Measurements from ENCODE around the gene THRA. TPM values are rescaled to one million over a fixed set of nuclear protein-coding genes. Genes with fewer than 3 reads are reported as not detected.

Gene THRA
- total and polyA plus RNA-seq, 2 of the 8 experiments (the other 6 are each of a cell fraction or from before 2014, with no cell fraction given), result 6.4 to 10.2 TPM

DNA sequence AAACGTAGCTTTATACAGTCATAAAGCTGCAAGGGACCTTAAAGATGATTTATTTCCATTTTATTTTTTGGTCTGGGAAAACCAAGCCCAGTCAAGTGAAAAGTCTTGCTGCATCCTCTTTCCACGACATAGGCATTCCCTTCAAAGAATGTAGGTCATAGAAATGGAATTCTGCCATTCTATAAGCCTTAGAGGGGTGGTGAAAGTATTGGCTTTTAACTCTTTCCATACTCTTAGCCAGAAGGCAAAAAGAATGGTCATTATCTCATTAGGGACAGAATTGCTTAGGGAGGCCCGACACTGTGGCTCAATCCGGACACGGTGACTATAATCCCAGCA is 51.1 kb downstream of the THRA start:
- peak overlapping the region; percentile 85 for H4K5ac ChIP-seq (ENCODE audit: insufficient read length, low read depth, low read length)
- FAIRE-seq, result no peak
- H3K56ac ChIP-seq (replicated peaks; ENCODE audit: insufficient read length, low read depth, low read length), result peak overlapping the region; percentile 56
- no peaks in the 10 kb centered on the region; a peak in 1 of 7 replicates for H3K27me3 ChIP-seq (replicated peaks in 1 of 4; ENCODE audit: control insufficient read depth in 3 of 4, extremely low read depth in 1 of 4, insufficient read depth in 3 of 4, low read length in 3 of 4)
- H2BK15ac ChIP-seq (ENCODE audit: low read length), result no peak overlapping the region
- H3K4ac ChIP-seq (replicated peaks; ENCODE audit: insufficient read length, low read depth, low read length), result peak overlapping the region; percentile 48
- no peak overlapping the region for H3K23ac ChIP-seq (ENCODE audit: insufficient read length)
- no peaks in the 10 kb centered on the region for H3K23me2 ChIP-seq (ENCODE audit: low read depth, low read length)
- peak overlapping the region; percentile 75; the same call in 1 of the 2 replicates for H2AK5ac ChIP-seq (ENCODE audit: low read depth, low read length)
- 59% methylated on average over 5 of the region's 5 CpGs; no CpG with 5 or more reads in 1 of the 2 experiments for WGBS, 2 experiments (ENCODE audit: extremely low coverage in 1 of 2, insufficient coverage in 1 of 2, insufficient read length in 1 of 2, insufficient replicate concordance in 2 of 2, low coverage in 1 of 2, low lambda C conversion rate in 2 of 2, missing lambda C conversion rate in 1 of 2)
- peak overlapping the region in 2 of 4 experiments; percentile 20 to 53; a peak in 4 of 8 replicates for H3K4me3 ChIP-seq (ENCODE audit: extremely low read depth in 1 of 4, insufficient read depth in 2 of 4, low read depth in 3 of 4, low read length in 4 of 4)
- H2BK5ac ChIP-seq (ENCODE audit: low read depth, low read length), result peak overlapping the region; percentile 97
- H3K9me3 ChIP-seq (ENCODE audit: insufficient read depth in 2 of 2, low read depth in 1 of 2, low read length in 1 of 2), result no peaks in the 10 kb centered on the region
- TF ChIP-seq CBX5 (IDR thresholded peaks at IDR 0.05; ENCODE audit: low read depth, low read length), result no peak
- no peak for TF ChIP-seq SP4 (IDR thresholded peaks at IDR 0.05; ENCODE audit: low read length)
- no peak for TF ChIP-seq GABPA (IDR thresholded peaks at IDR 0.05; ENCODE audit: borderline replicate concordance, insufficient read depth, low read length)
- no peak for TF ChIP-seq SP2 (IDR thresholded peaks at IDR 0.05; ENCODE audit: low read length)
- TF ChIP-seq ZNF274 (IDR thresholded peaks at IDR 0.05; ENCODE audit: borderline replicate concordance, extremely low read depth, low read length), result no peak
- no peak for TF ChIP-seq CHD1 (IDR thresholded peaks at IDR 0.05; ENCODE audit: low read depth, low read length)
- TF ChIP-seq NANOG (IDR thresholded peaks at IDR 0.05; ENCODE audit: insufficient read depth, low read depth, low read length, poor library complexity, severe bottlenecking), result no peak
- TF ChIP-seq KDM1A (IDR thresholded peaks at IDR 0.05; ENCODE audit: borderline replicate concordance, low read length), result no peak
- TF ChIP-seq BRCA1 (IDR thresholded peaks at IDR 0.05; ENCODE audit: low read depth, low read length), result no peak
- no peak for TF ChIP-seq HDAC2 (IDR thresholded peaks at IDR 0.05; ENCODE audit: borderline replicate concordance in 1 of 2, low read depth in 2 of 2, low read length in 2 of 2)
- H3K36me3 ChIP-seq (ENCODE audit: control insufficient read depth in 2 of 4, insufficient read depth in 4 of 4, low read length in 3 of 4), result no peaks in the 10 kb centered on the region
- peak overlapping the region; percentile 62 to 69 for H3K4me2 ChIP-seq (ENCODE audit: insufficient read depth in 1 of 2, low read depth in 2 of 2, low read length in 2 of 2)
- ChIA-PET CTCF (ENCODE audit: partially characterized antibody) (interaction anchor here (0.5 to 8.9 kb wide), 24 partner anchors 13 to 1726 kb away, joined by 3 to 135 read pairs (median 16); partner anchors contain the start of genes CASC3, CSF3, MSL1 and NR1D1), POLR2A (ENCODE audit: partially characterized antibody) (interaction anchor here (0.6 to 16.7 kb wide), 25 partner anchors 10 to 283 kb away, joined by 3 to 399 read pairs (median 4); partner anchors contain the start of genes CASC3, CSF3, MED24 and MSL1)
- peak overlapping the region in 3 of 4 experiments; percentile 13 to 79 (median 26); a peak in 4 of 7 replicates for H3K9ac ChIP-seq (replicated peaks in 1 of 4; ENCODE audit: extremely low read depth in 1 of 4, low read depth in 3 of 4, low read length in 3 of 4)
- H2BK12ac ChIP-seq (ENCODE audit: low read depth, low read length), result peak overlapping the region; percentile 100; the same call in 1 of the 2 replicates
- no peaks in the 10 kb centered on the region for H4K20me1 ChIP-seq (replicated peaks in 1 of 2; ENCODE audit: control insufficient read depth in 1 of 2, insufficient read depth in 2 of 2, low read length in 2 of 2)
- H3K79me2 ChIP-seq (ENCODE audit: control insufficient read depth in 1 of 2, insufficient read depth in 2 of 2, low read length in 2 of 2), result no peaks in the 10 kb centered on the region
- peak overlapping the region; percentile 67 for H2BK120ac ChIP-seq (replicated peaks; ENCODE audit: low read depth, low read length)
- H4K8ac ChIP-seq (ENCODE audit: extremely low read depth, insufficient read depth, low read length), result no peak overlapping the region
- peak overlapping the region; percentile 93 for H3K27ac ChIP-seq (ENCODE audit: low read depth, low read length)
- H2BK20ac ChIP-seq (ENCODE audit: low read length), result peak overlapping the region; percentile 15
- DNase-seq (ENCODE audit: low read depth in 1 of 2, low spot score in 2 of 2), result no peak
- H4K91ac ChIP-seq (replicated peaks; ENCODE audit: insufficient read length, low read length), result peak overlapping the region; percentile 4
- no peak overlapping the region for H2AFZ ChIP-seq (ENCODE audit: low read length)
- no peak overlapping the region for H3K14ac ChIP-seq (ENCODE audit: insufficient read length)
- no peaks in the 10 kb centered on the region for H3K79me1 ChIP-seq (ENCODE audit: low read depth, low read length)
- H3K18ac ChIP-seq (ENCODE audit: extremely low read depth, low read length), result peak overlapping the region; percentile 98
- peaks cover 22 to 33% (median 29%) of the 10 kb centered on the region in 4 experiments for H3K4me1 ChIP-seq (replicated peaks in 1 of 4; ENCODE audit: control insufficient read depth in 3 of 4, insufficient read depth in 4 of 4, low read length in 3 of 4)

All from H1 (cell line).